Measurements from ENCODE around the gene ITGB3BP. TPM values are rescaled to one million over a fixed set of nuclear protein-coding genes. Genes with fewer than 3 reads are reported as not detected.
"Not testable (repeated sequence)": the region's sequence is repeated elsewhere in the genome, so short reads cannot be mapped to it uniquely, and the experiment has no call there.

ITGB3BP gene
- total and polyA plus RNA-seq, 2 experiments from 2014 or later: 14.6 to 27.7 TPM

GRCh38 chr1:63435161-63435560 lies 87.9 kb downstream of the ITGB3BP start:
- H3K79me2 ChIP-seq: no peaks in the 10 kb centered on the region
- TF ChIP-seq EZH2 (IDR thresholded peaks at IDR 0.05; ENCODE audit: borderline replicate concordance): no peak
- TF ChIP-seq, protein P1, sequence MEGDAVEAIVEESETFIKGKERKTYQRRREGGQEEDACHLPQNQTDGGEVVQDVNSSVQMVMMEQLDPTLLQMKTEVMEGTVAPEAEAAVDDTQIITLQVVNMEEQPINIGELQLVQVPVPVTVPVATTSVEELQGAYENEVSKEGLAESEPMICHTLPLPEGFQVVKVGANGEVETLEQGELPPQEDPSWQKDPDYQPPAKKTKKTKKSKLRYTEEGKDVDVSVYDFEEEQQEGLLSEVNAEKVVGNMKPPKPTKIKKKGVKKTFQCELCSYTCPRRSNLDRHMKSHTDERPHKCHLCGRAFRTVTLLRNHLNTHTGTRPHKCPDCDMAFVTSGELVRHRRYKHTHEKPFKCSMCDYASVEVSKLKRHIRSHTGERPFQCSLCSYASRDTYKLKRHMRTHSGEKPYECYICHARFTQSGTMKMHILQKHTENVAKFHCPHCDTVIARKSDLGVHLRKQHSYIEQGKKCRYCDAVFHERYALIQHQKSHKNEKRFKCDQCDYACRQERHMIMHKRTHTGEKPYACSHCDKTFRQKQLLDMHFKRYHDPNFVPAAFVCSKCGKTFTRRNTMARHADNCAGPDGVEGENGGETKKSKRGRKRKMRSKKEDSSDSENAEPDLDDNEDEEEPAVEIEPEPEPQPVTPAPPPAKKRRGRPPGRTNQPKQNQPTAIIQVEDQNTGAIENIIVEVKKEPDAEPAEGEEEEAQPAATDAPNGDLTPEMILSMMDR (IDR thresholded peaks at IDR 0.05; ENCODE audit: poor library complexity): no peak
- no peak for TF ChIP-seq EZH2phosphoT487 (IDR thresholded peaks at IDR 0.05; ENCODE audit: low read depth, severe bottlenecking, unreplicated experiment)
- H3K9me3 ChIP-seq (ENCODE audit: low read depth): no peaks in the 10 kb centered on the region
- H3K9me2 ChIP-seq (replicated peaks; ENCODE audit: insufficient read depth): no peaks in the 10 kb centered on the region
- H3K36me3 ChIP-seq (replicated peaks; ENCODE audit: insufficient read depth, low read depth): no peaks in the 10 kb centered on the region
- H3K4me2 ChIP-seq: no peak overlapping the region
- no peaks in the 10 kb centered on the region for H3K4me1 ChIP-seq (ENCODE audit: insufficient read depth)
- no peaks in the 10 kb centered on the region for H4K20me1 ChIP-seq (ENCODE audit: insufficient read depth, poor library complexity, severe bottlenecking)
- H2AFZ ChIP-seq: no peak overlapping the region
- H3K27me3 ChIP-seq: no peaks in the 10 kb centered on the region
- WGBS (ENCODE audit: low lambda C conversion rate, missing lambda C conversion rate): 80% methylated on average over 4 of the region's 4 CpGs
- DNase-seq (ENCODE audit: low spot score): no peak
- no peak overlapping the region for H3K27ac ChIP-seq
- H3K4me3 ChIP-seq: no peak overlapping the region

DNA sequence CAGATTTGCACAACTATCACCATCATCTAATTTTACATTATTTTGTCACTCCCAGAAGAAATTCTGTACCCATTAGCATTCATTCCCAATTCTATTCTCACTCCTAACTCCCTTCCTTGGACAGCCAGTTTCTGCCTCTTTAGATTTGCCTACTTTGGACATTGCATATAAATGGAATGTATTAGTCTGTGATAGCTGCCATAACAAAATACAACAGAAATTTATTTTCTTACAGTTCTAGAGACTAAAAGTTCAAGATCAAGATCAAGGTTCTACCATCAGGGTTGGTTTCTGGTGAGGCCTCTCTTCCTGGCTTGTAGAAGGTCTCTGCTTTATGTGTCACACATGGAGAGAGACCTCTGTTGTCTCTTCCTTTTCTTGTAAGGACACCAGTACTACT lies 93.7 kb downstream of the ITGB3BP start:
- peaks cover 4% of the 10 kb centered on the region for H3K9me3 ChIP-seq (ENCODE audit: low read depth)
- H3K27me3 ChIP-seq: no peaks in the 10 kb centered on the region
- no peak overlapping the region for H2AFZ ChIP-seq
- H3K27ac ChIP-seq: no peak overlapping the region
- no peak overlapping the region for H3K4me3 ChIP-seq
- DNase-seq (ENCODE audit: low spot score): no peak
- no peaks in the 10 kb centered on the region for H3K9me2 ChIP-seq (replicated peaks; ENCODE audit: insufficient read depth)
- no peaks in the 10 kb centered on the region for H3K79me2 ChIP-seq
- peaks cover 6% of the 10 kb centered on the region for H3K36me3 ChIP-seq (replicated peaks; ENCODE audit: insufficient read depth, low read depth)
- TF ChIP-seq EZH2 (IDR thresholded peaks at IDR 0.05; ENCODE audit: borderline replicate concordance): no peak
- H3K4me1 ChIP-seq (ENCODE audit: insufficient read depth): no peaks in the 10 kb centered on the region
- H3K4me2 ChIP-seq: no peak overlapping the region
- H4K20me1 ChIP-seq (ENCODE audit: insufficient read depth, poor library complexity, severe bottlenecking): no peaks in the 10 kb centered on the region

- H3K36me3 ChIP-seq (replicated peaks; ENCODE audit: insufficient read depth, low read depth): peaks cover 6% of the 10 kb centered on the region
- H3K79me2 ChIP-seq: no peaks in the 10 kb centered on the region
- H3K4me2 ChIP-seq: no peak overlapping the region
- no peaks in the 10 kb centered on the region for H3K9me2 ChIP-seq (replicated peaks; ENCODE audit: insufficient read depth)
- no peaks in the 10 kb centered on the region for H3K27me3 ChIP-seq
- H3K27ac ChIP-seq: no peak overlapping the region
- DNase-seq (ENCODE audit: low spot score): no peak
- no peak overlapping the region for H3K4me3 ChIP-seq
- H2AFZ ChIP-seq: no peak overlapping the region
- no peaks in the 10 kb centered on the region for H4K20me1 ChIP-seq (ENCODE audit: insufficient read depth, poor library complexity, severe bottlenecking)
- H3K9me3 ChIP-seq (ENCODE audit: low read depth): peaks cover 4% of the 10 kb centered on the region
- no peaks in the 10 kb centered on the region for H3K4me1 ChIP-seq (ENCODE audit: insufficient read depth)
- TF ChIP-seq EZH2 (IDR thresholded peaks at IDR 0.05; ENCODE audit: borderline replicate concordance) (no peak), EZH2phosphoT487 (IDR thresholded peaks at IDR 0.05; ENCODE audit: low read depth, severe bottlenecking, unreplicated experiment) (no peak)
- TF ChIP-seq, protein P1 (IDR thresholded peaks at IDR 0.05; ENCODE audit: poor library complexity): no peak
These were observed 94.2 kb downstream of the ITGB3BP start for GRCh38 chr1:63428815-63429214.

GRCh38 chr1:63423649-63424048 lies 99.4 kb downstream of the ITGB3BP start:
- Histone ChIP-seq H3K27me3 (no peaks in the 10 kb centered on the region), H2AFZ (no peak overlapping the region), H3K36me3 (replicated peaks; ENCODE audit: insufficient read depth, low read depth) (no peaks in the 10 kb centered on the region), H3K4me1 (ENCODE audit: insufficient read depth) (no peaks in the 10 kb centered on the region), H3K4me3 (no peak overlapping the region), H3K27ac (no peak overlapping the region), H3K4me2 (no peak overlapping the region), H4K20me1 (ENCODE audit: insufficient read depth, poor library complexity, severe bottlenecking) (no peaks in the 10 kb centered on the region), H3K79me2 (no peaks in the 10 kb centered on the region), H3K9me2 (replicated peaks; ENCODE audit: insufficient read depth) (no peaks in the 10 kb centered on the region), H3K9me3 (ENCODE audit: low read depth) (no peaks in the 10 kb centered on the region)
- WGBS (ENCODE audit: low lambda C conversion rate, missing lambda C conversion rate): 96% methylated on average over 2 of the region's 2 CpGs
- TF ChIP-seq, protein P1 (IDR thresholded peaks at IDR 0.05; ENCODE audit: poor library complexity): no peak
- no peak for TF ChIP-seq EZH2phosphoT487 (IDR thresholded peaks at IDR 0.05; ENCODE audit: low read depth, severe bottlenecking, unreplicated experiment)
- TF ChIP-seq EZH2 (IDR thresholded peaks at IDR 0.05; ENCODE audit: borderline replicate concordance): no peak
- DNase-seq (ENCODE audit: low spot score): no peak

GRCh38 chr1:63420746-63421145 lies 102.3 kb downstream of the ITGB3BP start:
- not testable (repeated sequence) for H2AFZ ChIP-seq; H3K36me3 ChIP-seq (replicated peaks; ENCODE audit: insufficient read depth, low read depth); H3K4me3 ChIP-seq; DNase-seq (ENCODE audit: low spot score); H3K79me2 ChIP-seq; H3K27me3 ChIP-seq; H3K4me2 ChIP-seq; H3K4me1 ChIP-seq (ENCODE audit: insufficient read depth); H4K20me1 ChIP-seq (ENCODE audit: insufficient read depth, poor library complexity, severe bottlenecking); H3K9me3 ChIP-seq (ENCODE audit: low read depth); H3K27ac ChIP-seq; H3K9me2 ChIP-seq (replicated peaks; ENCODE audit: insufficient read depth)
- 100% methylated on average over 1 of the region's 1 CpG for WGBS (ENCODE audit: low lambda C conversion rate, missing lambda C conversion rate)
